Neural cell (in vitro differentiated cells): ENCODE measurements around the gene SH3RF1. TPM values are rescaled to one million over a fixed set of nuclear protein-coding genes. Genes with fewer than 3 reads are reported as not detected.

Source experiments
- H2AFZ ChIP-seq: fragments of 200-600, 300-800 bp; sonication (generic), shearing (Covaris generic); 2 replicates; pipeline ENCODE4 v1.6.0; 2014; ENCODE audit warnings: low read depth, mild to moderate bottlenecking, antibody characterized with exemption, low read length, moderate library complexity
- H3F3A ChIP-seq: fragments of 200-600 bp; shearing (Covaris generic); 2 replicates; pipeline ENCODE4 v1.6.1; 2016; ENCODE audit warnings: mild to moderate bottlenecking, moderate library complexity, mixed read lengths, antibody characterized with exemption, low read length; ENCODE audit not compliant: insufficient read depth, poor library complexity, severe bottlenecking
- H3K27ac ChIP-seq: fragments of 200-600, 300-800 bp; sonication (generic), shearing (Covaris generic); 2 replicates; pipeline ENCODE4 v1.5.1; 2014; ENCODE audit warnings: mild to moderate bottlenecking, low read length, moderate library complexity
- H3K27me3 ChIP-seq: fragments of 300-800, 200-600 bp; sonication (generic), shearing (Covaris generic); 2 replicates; pipeline ENCODE4 v1.6.0; 2014; ENCODE audit warnings: mild to moderate bottlenecking, low read depth, low read length, moderate library complexity; ENCODE audit not compliant: insufficient read depth
- H3K36me3 ChIP-seq: fragments of 300-800, 200-600 bp; sonication (generic), shearing (Covaris generic); 2 replicates; pipeline ENCODE4 v1.5.1; 2014; ENCODE audit warnings: mild to moderate bottlenecking, antibody characterized with exemption, low read length, moderate library complexity; ENCODE audit not compliant: insufficient read depth
- H3K4me2 ChIP-seq: fragments of 300-800, 200-600 bp; sonication (generic), shearing (Covaris generic); 2 replicates; pipeline ENCODE4 v1.6.0; 2014; ENCODE audit warnings: mild to moderate bottlenecking, low read length
- H3K4me3 ChIP-seq: fragments of 300-800, 200-600 bp; sonication (generic), shearing (Covaris generic); 2 replicates; pipeline ENCODE4 v1.5.1; 2014; ENCODE audit warnings: mild to moderate bottlenecking, low read length, moderate library complexity
- H3K79me2 ChIP-seq: fragments of 200-600 bp; shearing (Covaris generic); replicated peaks from 2 replicates; pipeline ENCODE4 v1.6.0; 2014; ENCODE audit warnings: mild to moderate bottlenecking, low read length, moderate library complexity; ENCODE audit not compliant: insufficient read depth
- H3K9ac ChIP-seq: fragments of 300-800, 200-600 bp; sonication (generic), shearing (Covaris generic); 2 replicates; pipeline ENCODE4 v1.6.1; 2016; ENCODE audit warnings: mild to moderate bottlenecking, low read length, mixed read lengths
- H3K9me2 ChIP-seq: fragments of 200-600 bp; shearing (Covaris generic); 2 replicates; pipeline ENCODE4 v1.6.1; 2016; ENCODE audit warnings: mild to moderate bottlenecking, low read length, mixed read lengths; ENCODE audit not compliant: insufficient read depth
- H3K9me3 ChIP-seq: fragments of 200-600, 300-800 bp; sonication (generic), shearing (Covaris generic); 2 replicates; pipeline ENCODE4 v1.6.1; 2016; ENCODE audit warnings: mild to moderate bottlenecking, mixed run types, low read length, moderate library complexity, mixed read lengths
- H4K20me1 ChIP-seq: fragments of 200-600 bp; shearing (Covaris generic); 2 replicates; pipeline ENCODE4 v1.6.1; 2016; ENCODE audit warnings: mild to moderate bottlenecking, mixed run types; ENCODE audit not compliant: insufficient read depth
- CTCF ChIP-seq: fragments of 450-650 bp; IDR thresholded peaks from 2 replicates; pipeline ENCODE4 v1.5.1; 2014; ENCODE audit warnings: antibody characterized with exemption, mild to moderate bottlenecking, moderate library complexity; ENCODE audit not compliant: poor library complexity, severe bottlenecking
- EP300 ChIP-seq: fragments of 450-650 bp; conservative IDR thresholded peaks from 2 replicates; pipeline ENCODE4 v1.6.1; 2014; ENCODE audit warnings: antibody characterized with exemption, mild to moderate bottlenecking, moderate library complexity; ENCODE audit not compliant: poor library complexity, severe bottlenecking
- EZH2 ChIP-seq: fragments of 200-600, 300-800 bp; shearing (Covaris generic), sonication (generic); IDR thresholded peaks from 2 replicates; pipeline ENCODE4 v1.6.1; 2014; ENCODE audit warnings: antibody characterized with exemption, low read length, borderline replicate concordance, mild to moderate bottlenecking; ENCODE audit not compliant: insufficient read depth, poor library complexity, severe bottlenecking
- MXI1 ChIP-seq: fragments of 450-650 bp; conservative IDR thresholded peaks from 2 replicates; pipeline ENCODE4 v1.6.1; 2014; ENCODE audit warnings: antibody characterized with exemption, mild to moderate bottlenecking; ENCODE audit not compliant: poor library complexity, severe bottlenecking
- POLR2AphosphoS5 ChIP-seq: IDR thresholded peaks from 2 replicates; pipeline ENCODE4 v1.6.1; 2012
- RAD21 ChIP-seq: fragments of 450-650 bp; conservative IDR thresholded peaks from 2 replicates; pipeline ENCODE4 v1.6.1; 2014; ENCODE audit warnings: antibody characterized with exemption, mild to moderate bottlenecking, moderate library complexity
- REST ChIP-seq: IDR thresholded peaks from 2 replicates; pipeline ENCODE4 v1.6.1; 2012; ENCODE audit warnings: borderline replicate concordance
- SMC3 ChIP-seq: fragments of 450-650 bp; conservative IDR thresholded peaks from 2 replicates; pipeline ENCODE4 v1.6.1; 2014; ENCODE audit warnings: antibody characterized with exemption, mild to moderate bottlenecking, moderate library complexity; ENCODE audit not compliant: poor library complexity
- TAF1 ChIP-seq: IDR thresholded peaks from 2 replicates; pipeline ENCODE4 v1.6.1; 2012; ENCODE audit warnings: low read depth
- polyA plus RNA-seq: library from polyadenylated mRNA; depleted of rRNA; stranded (reverse); fragments of >200 nt; gene quantifications from 2 replicates; pipeline ENCODE4 v1.2.3, GENCODE V29; 2014

SH3RF1 gene
- polyA plus RNA-seq, 1 donor from 2014 or later, result 3.1 TPM

- Histone ChIP-seq H3K4me3 (no peak overlapping the region), H3K79me2 (peaks cover 23% of the 10 kb centered on the region), H3K27me3 (no peaks in the 10 kb centered on the region), H2AFZ (no peak overlapping the region), H3K4me2 (no peak overlapping the region), H3K9me2 (no peaks in the 10 kb centered on the region), H3K9me3 (no peaks in the 10 kb centered on the region), H3K27ac (no peak overlapping the region), H3F3A (no peaks in the 10 kb centered on the region), H3K36me3 (no peaks in the 10 kb centered on the region), H3K9ac (no peak overlapping the region), H4K20me1 (no peaks in the 10 kb centered on the region)
- no peak for TF ChIP-seq RAD21
- TF ChIP-seq POLR2AphosphoS5, result no peak
- TF ChIP-seq REST, result no peak
- TF ChIP-seq MXI1, result no peak
- TF ChIP-seq TAF1, result no peak
- TF ChIP-seq CTCF, result no peak
- no peak for TF ChIP-seq EZH2
- no peak for TF ChIP-seq EP300
- no peak for TF ChIP-seq SMC3
Observed at GRCh38 chr4:169231647-169232262, 39.0 kb downstream of the SH3RF1 start.

GRCh38 chr4:169229571-169230028, 41.2 kb downstream of the SH3RF1 start:
- H3K4me2 ChIP-seq, result no peak overlapping the region
- H3K9me2 ChIP-seq, result no peaks in the 10 kb centered on the region
- no peak overlapping the region for H3K9ac ChIP-seq
- H3K79me2 ChIP-seq, result peaks cover 18% of the 10 kb centered on the region
- H3K27ac ChIP-seq, result no peak overlapping the region
- H4K20me1 ChIP-seq, result no peaks in the 10 kb centered on the region
- H3K9me3 ChIP-seq, result no peaks in the 10 kb centered on the region
- no peaks in the 10 kb centered on the region for H3F3A ChIP-seq
- TF ChIP-seq SMC3 (no peak), TAF1 (no peak), REST (no peak), EZH2 (no peak), POLR2AphosphoS5 (no peak), RAD21 (no peak), EP300 (no peak), CTCF (no peak), MXI1 (no peak)
- H3K4me3 ChIP-seq, result no peak overlapping the region
- H3K27me3 ChIP-seq, result no peaks in the 10 kb centered on the region
- no peak overlapping the region for H2AFZ ChIP-seq
- no peaks in the 10 kb centered on the region for H3K36me3 ChIP-seq
